ENCODE results near the gene SPTA1. TPM values are rescaled to one million over a fixed set of nuclear protein-coding genes. Genes with fewer than 3 reads are reported as not detected.

The SPTA1 gene
- total RNA-seq, 1 experiment from 2014 or later: 0.11 TPM

Other genes with a start within 250 kb of the SPTA1 start
- gene OR10K1, start 224.9 kb downstream of the SPTA1 start, total RNA-seq (2021): not detected in 3 replicates
- not detected in 3 replicates for gene OR10R2, start 214.5 kb downstream of the SPTA1 start, total RNA-seq (2021)
- not detected in 3 replicates for gene OR6Y1, start 132.3 kb downstream of the SPTA1 start, total RNA-seq (2021)
- not detected in 3 replicates for gene OR6P1, start 116.1 kb downstream of the SPTA1 start, total RNA-seq (2021)
- gene OR10X1, start 106.8 kb downstream of the SPTA1 start, total RNA-seq (2021): not detected in 3 replicates
- gene OR10Z1, start 81.4 kb downstream of the SPTA1 start, total RNA-seq (2021): not detected in 3 replicates
- gene OR6K2, start 13.9 kb upstream of the SPTA1 start, total RNA-seq (2021): not detected in 3 replicates
- not detected in 3 replicates for gene OR6K3, start 34.0 kb upstream of the SPTA1 start, total RNA-seq (2021)
- gene OR6K6, start 68.0 kb upstream of the SPTA1 start, total RNA-seq (2021): not detected in 3 replicates
- not detected in 3 replicates for gene OR6N1, start 85.5 kb upstream of the SPTA1 start, total RNA-seq (2021)
- not detected in 3 replicates for gene OR6N2, start 94.5 kb upstream of the SPTA1 start, total RNA-seq (2021)
- gene MNDA, start 144.6 kb upstream of the SPTA1 start, total RNA-seq (2021): 0.09 TPM in 1 of 3 replicates, not detected in the others
- gene PYHIN1, start 244.8 kb upstream of the SPTA1 start, total RNA-seq (2021): 0.11 TPM in 1 of 3 replicates, not detected in the others